C4-2B (cell line): ENCODE measurements around the gene APOL3.

ENCODE experiments used
- H3K27ac ChIP-seq: fragments of 450-650 bp; 2 replicates; pipeline ENCODE4 v1.5.1; 2017
- ZFX ChIP-seq: fragments of 450-650 bp; IDR thresholded peaks from 2 replicates; pipeline ENCODE4 v1.6.1; 2017
- TF ChIP-seq, protein P1 (sequence below): fragments of 450-650 bp; conservative IDR thresholded peaks from 2 replicates; pipeline ENCODE4 v1.5.1; 2017; ENCODE audit warnings: mild to moderate bottlenecking

APOL3 gene

DNA sequence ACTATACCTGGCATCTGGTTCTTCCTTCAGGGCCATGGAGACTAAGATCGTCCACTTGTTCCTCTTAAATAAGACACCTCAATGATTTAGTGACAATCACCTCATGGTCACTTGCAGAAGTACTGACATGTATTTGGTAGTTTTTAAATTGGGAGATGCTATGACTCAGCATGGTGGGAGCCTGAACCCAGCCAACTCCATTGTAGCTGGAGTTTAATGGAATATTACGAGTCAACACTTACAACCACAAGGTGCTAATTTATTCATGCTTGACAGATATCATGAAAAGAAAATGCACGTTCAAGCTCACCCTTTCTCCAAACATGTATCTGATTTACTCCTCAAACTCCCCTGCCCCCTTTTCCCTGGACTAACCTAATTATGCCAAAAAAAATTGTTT is 16.6 kb upstream of the APOL3 start:
- TF ChIP-seq, protein P1, sequence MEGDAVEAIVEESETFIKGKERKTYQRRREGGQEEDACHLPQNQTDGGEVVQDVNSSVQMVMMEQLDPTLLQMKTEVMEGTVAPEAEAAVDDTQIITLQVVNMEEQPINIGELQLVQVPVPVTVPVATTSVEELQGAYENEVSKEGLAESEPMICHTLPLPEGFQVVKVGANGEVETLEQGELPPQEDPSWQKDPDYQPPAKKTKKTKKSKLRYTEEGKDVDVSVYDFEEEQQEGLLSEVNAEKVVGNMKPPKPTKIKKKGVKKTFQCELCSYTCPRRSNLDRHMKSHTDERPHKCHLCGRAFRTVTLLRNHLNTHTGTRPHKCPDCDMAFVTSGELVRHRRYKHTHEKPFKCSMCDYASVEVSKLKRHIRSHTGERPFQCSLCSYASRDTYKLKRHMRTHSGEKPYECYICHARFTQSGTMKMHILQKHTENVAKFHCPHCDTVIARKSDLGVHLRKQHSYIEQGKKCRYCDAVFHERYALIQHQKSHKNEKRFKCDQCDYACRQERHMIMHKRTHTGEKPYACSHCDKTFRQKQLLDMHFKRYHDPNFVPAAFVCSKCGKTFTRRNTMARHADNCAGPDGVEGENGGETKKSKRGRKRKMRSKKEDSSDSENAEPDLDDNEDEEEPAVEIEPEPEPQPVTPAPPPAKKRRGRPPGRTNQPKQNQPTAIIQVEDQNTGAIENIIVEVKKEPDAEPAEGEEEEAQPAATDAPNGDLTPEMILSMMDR = no peak
- TF ChIP-seq ZFX = no peak
- H3K27ac ChIP-seq = no peak overlapping the region

DNA sequence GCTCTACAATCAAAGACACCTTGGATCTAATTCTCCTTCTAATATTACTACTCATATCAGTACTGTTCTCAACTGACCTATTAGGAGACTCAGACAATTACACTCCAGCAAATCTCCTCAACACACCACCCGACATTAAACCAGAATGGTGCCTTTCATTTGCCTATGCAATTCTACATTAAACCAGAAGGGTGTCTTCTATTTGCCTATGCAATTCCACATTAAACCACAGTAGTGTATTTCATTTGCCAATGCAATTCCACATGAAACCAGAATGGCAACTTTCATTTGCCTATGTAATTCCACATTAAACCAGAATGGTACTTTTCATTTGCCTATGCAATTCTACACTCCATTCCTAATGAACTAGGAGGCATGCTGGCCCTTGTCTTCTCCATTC is 15.3 kb upstream of the APOL3 start:
- TF ChIP-seq ZFX = no peak
- TF ChIP-seq, protein P1 = peak; percentile 41
- H3K27ac ChIP-seq = no peak overlapping the region

DNA sequence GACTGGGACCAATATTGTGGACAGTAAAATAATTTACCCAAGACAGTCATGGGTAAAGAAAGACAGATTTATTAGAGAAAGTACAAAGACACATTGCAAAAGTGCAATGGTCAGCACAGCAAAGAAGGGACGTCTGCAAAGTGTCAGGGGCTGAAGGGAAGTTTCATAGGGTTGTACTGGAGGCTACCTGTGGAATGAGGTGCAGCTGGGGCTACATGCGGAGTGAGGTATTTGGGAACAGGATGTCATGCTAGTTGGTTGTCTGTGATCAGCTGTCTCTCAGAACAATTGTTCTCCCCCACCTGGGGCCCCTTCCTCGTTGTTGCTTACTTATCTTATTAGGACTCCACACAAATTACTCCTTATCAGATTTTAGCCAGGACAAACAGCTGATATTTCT is 11.4 kb upstream of the APOL3 start:
- no peak overlapping the region for H3K27ac ChIP-seq
- TF ChIP-seq, protein P1 = no peak
- TF ChIP-seq ZFX = no peak

DNA sequence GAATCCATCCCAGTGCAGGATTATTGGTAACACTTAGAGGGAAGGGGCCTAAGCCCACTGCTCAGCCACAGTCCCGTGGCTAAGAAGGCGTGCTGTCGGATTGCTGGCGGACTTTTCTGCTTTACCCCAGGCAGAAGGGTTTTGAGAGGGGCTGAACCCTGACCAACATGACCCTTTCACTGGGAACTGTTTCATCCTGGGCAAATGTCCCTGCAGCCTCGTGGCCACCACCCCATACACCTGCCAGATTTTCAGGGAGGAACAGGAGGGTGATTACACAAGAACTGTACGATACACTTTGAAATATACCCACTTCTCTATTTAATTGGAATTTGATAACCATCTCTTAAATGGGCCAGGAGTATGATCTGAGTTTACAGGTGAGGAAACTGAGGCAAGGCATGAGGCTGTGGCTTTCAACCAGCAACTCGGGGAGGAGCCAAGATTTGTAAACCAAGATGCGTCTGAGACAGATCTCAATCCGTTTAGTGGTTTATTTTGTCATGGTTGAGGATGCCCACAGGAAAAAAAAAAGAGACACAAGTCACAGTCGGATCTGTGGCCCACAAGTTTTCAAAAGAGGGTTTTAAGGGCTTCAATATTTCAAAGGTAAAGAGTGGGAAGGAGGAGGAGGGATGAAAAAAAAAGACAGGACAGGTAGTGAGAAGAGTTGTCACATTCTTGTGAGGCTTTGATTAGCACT is 6.1 kb upstream of the APOL3 start:
- no peak overlapping the region for H3K27ac ChIP-seq

DNA sequence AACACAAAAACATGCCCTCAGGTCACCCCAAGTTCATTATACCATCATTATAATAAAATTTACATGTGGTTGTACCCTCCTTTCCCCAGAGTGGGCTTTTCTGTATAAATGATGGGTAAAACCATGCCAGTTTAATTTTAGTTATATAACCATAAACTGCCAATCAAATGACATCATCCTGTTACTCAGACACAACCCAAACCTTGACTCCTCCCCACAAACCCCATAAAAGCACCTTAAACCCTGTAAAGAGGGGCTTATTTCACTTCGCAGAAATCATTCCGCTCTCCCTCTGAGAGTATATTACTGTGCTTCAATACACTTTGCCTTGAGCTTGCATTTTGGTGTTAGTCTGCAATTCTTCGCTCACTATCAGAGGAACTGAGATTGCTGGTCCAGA is 5.5 kb upstream of the APOL3 start:
- no peak overlapping the region for H3K27ac ChIP-seq
- TF ChIP-seq, protein P1 = no peak
- no peak for TF ChIP-seq ZFX

More for the DNA sequence above, 6.1 kb upstream of the APOL3 start:
- no peak for TF ChIP-seq ZFX
- TF ChIP-seq, protein P1 = no peak

DNA sequence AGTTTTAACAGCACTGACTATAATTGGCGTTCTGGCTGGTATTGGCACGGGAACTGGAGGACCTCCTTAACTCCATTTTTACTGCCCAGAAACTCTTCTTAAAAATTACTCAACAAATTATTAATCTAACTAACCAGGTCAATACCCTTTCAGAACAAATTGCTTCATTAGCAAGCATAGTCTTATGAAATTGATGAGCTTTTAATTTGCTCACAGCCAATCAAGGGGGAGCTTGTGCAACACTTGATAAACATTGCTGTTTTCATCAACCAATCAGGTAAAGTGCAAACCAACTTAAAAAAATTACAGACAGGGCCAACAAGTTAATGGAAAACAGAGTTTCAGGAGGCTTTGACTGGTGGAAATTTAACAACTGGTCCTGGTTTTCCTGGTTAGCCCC is 4.6 kb upstream of the APOL3 start:
- H3K27ac ChIP-seq = no peak overlapping the region
- TF ChIP-seq, protein P1 = no peak
- no peak for TF ChIP-seq ZFX

DNA sequence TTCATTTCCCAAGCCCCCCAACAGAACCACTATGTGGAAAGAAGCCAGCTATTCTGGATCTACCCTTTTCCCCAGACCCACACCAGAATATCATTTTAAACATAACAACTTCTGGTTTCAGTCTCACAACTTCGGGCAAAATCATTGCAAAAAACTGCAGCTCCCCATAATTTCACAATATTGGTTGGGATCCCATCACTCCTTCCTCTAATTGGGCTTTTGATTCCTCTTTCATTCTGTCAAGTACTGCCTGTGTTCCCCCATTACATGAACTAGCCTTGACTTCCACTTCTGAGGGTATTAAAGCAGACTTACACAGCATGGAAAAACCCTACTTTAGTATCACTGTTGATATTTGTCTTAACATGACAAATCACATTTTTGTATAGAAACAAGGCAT is 4.1 kb upstream of the APOL3 start:
- no peak overlapping the region for H3K27ac ChIP-seq
- TF ChIP-seq, protein P1 = no peak
- TF ChIP-seq ZFX = no peak
